Neural crest cell (in vitro differentiated cells): ENCODE data around the gene SPOCK1. TPM values are rescaled to one million over a fixed set of nuclear protein-coding genes. Genes with fewer than 3 reads are reported as not detected.
"Not testable (repeated sequence)": the region's sequence is repeated elsewhere in the genome, so short reads cannot be mapped to it uniquely, and the experiment has no call there.

Source experiments
- DNase-seq: peaks from one replicate; pipeline ENCODE4 v3.0.0; 2021; ENCODE audit warnings: low read depth, mixed read lengths, low spot score
- H3K27ac Mint-ChIP-seq: one replicate; pipeline ENCODE4 v1.8.0; 2021; ENCODE audit warnings: mild to moderate bottlenecking, mixed read lengths; ENCODE audit not compliant: unreplicated experiment
- H3K27me3 Mint-ChIP-seq: 2 replicates; pipeline ENCODE4 v1.8.0; 2021; ENCODE audit warnings: low read depth, mild to moderate bottlenecking, mixed read lengths
- H3K36me3 Mint-ChIP-seq: 2 replicates; pipeline ENCODE4 v1.8.0; 2021; ENCODE audit warnings: low read depth, mild to moderate bottlenecking, mixed read lengths
- H3K4me1 Mint-ChIP-seq: 2 replicates; pipeline ENCODE4 v1.8.0; 2021; ENCODE audit warnings: mixed read lengths
- H3K4me3 Mint-ChIP-seq: one replicate; pipeline ENCODE4 v1.8.0; 2021; ENCODE audit warnings: mild to moderate bottlenecking, mixed read lengths
- H3K9me3 Mint-ChIP-seq: 2 replicates; pipeline ENCODE4 v1.8.0; 2021; ENCODE audit warnings: mixed read lengths
- total RNA-seq: library from RNA; stranded (reverse); gene quantifications from 2 replicates; pipeline ENCODE4 v1.2.1, GENCODE V29; 2021
- TF ChIP-seq, protein P1 (sequence below): fragments of 200-600 bp; sonication (generic); conservative IDR thresholded peaks from 2 replicates; pipeline ENCODE4 v1.5.0; 2021; ENCODE audit warnings: antibody characterized with exemption, mild to moderate bottlenecking

The SPOCK1 gene
- total RNA-seq, 1 donor from 2014 or later = 89.7 TPM

DNA sequence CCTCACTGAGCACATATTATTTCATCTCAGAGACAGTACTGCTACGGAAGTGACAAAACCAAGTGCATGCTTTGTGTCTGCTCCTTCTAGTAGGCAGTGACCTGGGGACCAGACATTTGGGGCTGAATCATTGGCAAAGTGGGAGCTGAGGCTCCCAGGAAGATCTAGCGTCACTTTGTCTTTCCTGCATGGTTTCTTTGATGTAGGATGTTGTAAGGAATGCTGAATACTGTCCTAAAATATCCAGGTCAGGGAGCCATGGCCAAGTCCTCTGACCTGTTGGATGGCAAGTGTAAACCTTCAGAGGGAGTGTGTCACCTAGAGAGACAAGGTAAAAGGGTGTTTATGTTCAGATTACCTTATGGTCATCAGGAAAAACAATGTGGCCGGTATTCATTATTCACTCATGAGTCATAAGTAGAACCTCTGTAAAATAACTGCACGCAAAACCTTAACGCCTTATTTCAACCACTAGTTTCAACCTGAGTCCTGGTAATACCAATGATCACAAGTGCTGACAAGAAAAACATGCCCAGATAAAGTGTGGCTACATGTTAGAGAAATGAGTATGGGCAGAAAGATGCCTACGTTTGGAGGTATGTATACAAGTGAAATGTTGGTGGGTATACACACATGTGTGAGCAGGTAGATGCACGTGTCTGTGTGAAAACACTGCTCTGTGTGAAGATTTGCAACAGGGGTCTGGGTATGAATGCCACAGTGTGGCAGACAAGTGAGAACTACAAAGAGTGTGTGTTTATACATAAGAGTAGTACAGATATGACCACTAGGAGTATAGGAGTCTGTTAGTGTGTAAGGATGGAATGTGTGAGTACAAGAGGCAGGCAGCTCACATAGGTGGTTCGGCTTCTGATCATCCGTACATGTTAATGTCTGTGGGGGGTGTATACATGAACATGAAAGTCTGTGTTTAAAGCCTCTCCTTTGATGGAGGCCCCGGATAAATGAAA is 263.9 kb downstream of the SPOCK1 start:
- Mint-ChIP-seq H3K9me3 (peaks cover 4% of the 10 kb centered on the region), H3K4me1 (no peaks in the 10 kb centered on the region), H3K27ac (no peak overlapping the region), H3K36me3 (no peaks in the 10 kb centered on the region), H3K27me3 (no peaks in the 10 kb centered on the region), H3K4me3 (no peak overlapping the region)
- TF ChIP-seq, protein P1, sequence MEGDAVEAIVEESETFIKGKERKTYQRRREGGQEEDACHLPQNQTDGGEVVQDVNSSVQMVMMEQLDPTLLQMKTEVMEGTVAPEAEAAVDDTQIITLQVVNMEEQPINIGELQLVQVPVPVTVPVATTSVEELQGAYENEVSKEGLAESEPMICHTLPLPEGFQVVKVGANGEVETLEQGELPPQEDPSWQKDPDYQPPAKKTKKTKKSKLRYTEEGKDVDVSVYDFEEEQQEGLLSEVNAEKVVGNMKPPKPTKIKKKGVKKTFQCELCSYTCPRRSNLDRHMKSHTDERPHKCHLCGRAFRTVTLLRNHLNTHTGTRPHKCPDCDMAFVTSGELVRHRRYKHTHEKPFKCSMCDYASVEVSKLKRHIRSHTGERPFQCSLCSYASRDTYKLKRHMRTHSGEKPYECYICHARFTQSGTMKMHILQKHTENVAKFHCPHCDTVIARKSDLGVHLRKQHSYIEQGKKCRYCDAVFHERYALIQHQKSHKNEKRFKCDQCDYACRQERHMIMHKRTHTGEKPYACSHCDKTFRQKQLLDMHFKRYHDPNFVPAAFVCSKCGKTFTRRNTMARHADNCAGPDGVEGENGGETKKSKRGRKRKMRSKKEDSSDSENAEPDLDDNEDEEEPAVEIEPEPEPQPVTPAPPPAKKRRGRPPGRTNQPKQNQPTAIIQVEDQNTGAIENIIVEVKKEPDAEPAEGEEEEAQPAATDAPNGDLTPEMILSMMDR = peak; percentile 13
- DNase-seq = no peak

- DNase-seq = no peak
- Mint-ChIP-seq H3K27ac (no peak overlapping the region), H3K4me3 (no peak overlapping the region), H3K9me3 (no peaks in the 10 kb centered on the region), H3K27me3 (no peaks in the 10 kb centered on the region), H3K4me1 (no peaks in the 10 kb centered on the region), H3K36me3 (no peaks in the 10 kb centered on the region)
- TF ChIP-seq, protein P1 = no peak
Observed at GRCh38 chr5:137233726-137234125, 265.4 kb downstream of the SPOCK1 start.

DNA sequence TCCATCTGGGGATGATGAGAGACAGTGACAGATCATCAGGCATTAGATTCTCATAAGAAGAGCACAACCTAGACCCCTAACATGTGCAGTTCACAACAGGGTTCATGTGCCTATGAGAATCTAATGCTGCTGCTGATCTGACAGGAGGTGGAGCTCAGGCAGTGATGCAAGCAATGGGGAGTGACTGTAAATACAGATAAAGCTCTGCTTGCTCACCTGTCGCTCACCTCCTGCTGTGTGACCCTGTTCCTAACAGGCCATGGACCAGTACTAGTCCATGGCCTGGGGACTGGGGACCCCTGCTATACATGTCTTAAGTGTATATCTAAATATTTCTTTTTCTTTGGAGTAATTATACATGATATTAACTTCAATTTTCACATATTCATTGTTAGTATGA is 265.8 kb downstream of the SPOCK1 start:
- H3K4me1 Mint-ChIP-seq, H3K4me3 Mint-ChIP-seq, H3K27ac Mint-ChIP-seq, H3K27me3 Mint-ChIP-seq, H3K36me3 Mint-ChIP-seq, H3K9me3 Mint-ChIP-seq, DNase-seq: not testable (repeated sequence)

- Mint-ChIP-seq H3K36me3 (no peaks in the 10 kb centered on the region), H3K4me3 (no peak overlapping the region), H3K27me3 (no peaks in the 10 kb centered on the region), H3K27ac (no peak overlapping the region), H3K4me1 (no peaks in the 10 kb centered on the region), H3K9me3 (no peaks in the 10 kb centered on the region)
- TF ChIP-seq, protein P1 = no peak
- DNase-seq = no peak
Observed at GRCh38 chr5:137231540-137231939, 267.6 kb downstream of the SPOCK1 start.

- no peaks in the 10 kb centered on the region for H3K36me3 Mint-ChIP-seq
- H3K9me3 Mint-ChIP-seq = no peaks in the 10 kb centered on the region
- DNase-seq = no peak
- TF ChIP-seq, protein P1 = no peak
- no peak overlapping the region for H3K4me3 Mint-ChIP-seq
- no peaks in the 10 kb centered on the region for H3K4me1 Mint-ChIP-seq
- no peak overlapping the region for H3K27ac Mint-ChIP-seq
- no peaks in the 10 kb centered on the region for H3K27me3 Mint-ChIP-seq
Observed at GRCh38 chr5:137228816-137229215, 270.3 kb downstream of the SPOCK1 start.

DNA sequence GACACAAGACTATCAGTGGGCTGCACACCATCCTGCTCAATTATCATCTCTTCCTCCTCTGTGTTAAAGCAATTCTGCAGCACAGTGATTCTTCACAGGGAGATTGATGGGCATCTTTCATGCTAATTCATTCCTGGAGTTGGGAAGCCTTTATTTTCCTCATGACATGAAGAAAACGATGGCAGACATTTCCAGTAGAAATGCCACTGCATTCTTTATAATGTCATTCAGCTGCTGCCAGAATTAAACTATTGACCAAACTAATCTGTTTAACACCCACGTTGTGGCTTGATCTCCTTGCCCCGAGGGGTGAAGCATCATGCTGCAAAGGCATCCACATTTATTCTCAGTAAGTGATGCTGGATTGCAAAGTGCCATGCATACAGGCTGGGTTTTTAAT is 273.0 kb downstream of the SPOCK1 start:
- DNase-seq = no peak
- Mint-ChIP-seq H3K27me3 (peaks cover 3% of the 10 kb centered on the region), H3K4me3 (no peak overlapping the region), H3K27ac (no peak overlapping the region), H3K36me3 (no peaks in the 10 kb centered on the region), H3K4me1 (no peaks in the 10 kb centered on the region), H3K9me3 (no peaks in the 10 kb centered on the region)
- TF ChIP-seq, protein P1 = no peak
